ENCODE measurements around the gene PRSS12.

Gene PRSS12

DNA sequence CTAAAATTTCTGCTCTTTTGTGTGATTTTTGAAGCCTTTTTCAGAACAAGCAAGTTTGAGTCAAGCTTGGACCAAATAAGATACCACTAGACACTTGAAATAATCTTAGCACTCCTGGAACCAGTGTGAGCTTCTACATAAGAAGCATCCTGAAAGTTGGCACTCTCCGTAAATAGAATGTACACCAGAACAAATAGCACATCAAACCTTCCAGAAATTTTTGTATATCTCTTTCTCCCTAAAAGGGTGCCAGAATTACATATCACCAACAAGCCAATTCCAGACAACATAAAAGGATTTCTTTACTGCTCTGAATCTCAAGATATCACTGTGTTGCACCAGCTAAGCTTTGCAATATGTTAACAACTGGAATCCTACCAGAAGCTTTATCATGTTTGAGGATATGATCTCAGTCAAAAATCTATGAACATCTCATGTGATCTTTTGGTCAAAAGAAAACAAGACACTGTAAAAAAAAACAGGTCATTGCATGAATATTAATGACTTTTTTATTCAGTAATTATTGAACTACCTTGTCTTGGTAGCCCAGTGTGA, 117.2 kb downstream of the PRSS12 start:
- TF ChIP-seq, protein P1, sequence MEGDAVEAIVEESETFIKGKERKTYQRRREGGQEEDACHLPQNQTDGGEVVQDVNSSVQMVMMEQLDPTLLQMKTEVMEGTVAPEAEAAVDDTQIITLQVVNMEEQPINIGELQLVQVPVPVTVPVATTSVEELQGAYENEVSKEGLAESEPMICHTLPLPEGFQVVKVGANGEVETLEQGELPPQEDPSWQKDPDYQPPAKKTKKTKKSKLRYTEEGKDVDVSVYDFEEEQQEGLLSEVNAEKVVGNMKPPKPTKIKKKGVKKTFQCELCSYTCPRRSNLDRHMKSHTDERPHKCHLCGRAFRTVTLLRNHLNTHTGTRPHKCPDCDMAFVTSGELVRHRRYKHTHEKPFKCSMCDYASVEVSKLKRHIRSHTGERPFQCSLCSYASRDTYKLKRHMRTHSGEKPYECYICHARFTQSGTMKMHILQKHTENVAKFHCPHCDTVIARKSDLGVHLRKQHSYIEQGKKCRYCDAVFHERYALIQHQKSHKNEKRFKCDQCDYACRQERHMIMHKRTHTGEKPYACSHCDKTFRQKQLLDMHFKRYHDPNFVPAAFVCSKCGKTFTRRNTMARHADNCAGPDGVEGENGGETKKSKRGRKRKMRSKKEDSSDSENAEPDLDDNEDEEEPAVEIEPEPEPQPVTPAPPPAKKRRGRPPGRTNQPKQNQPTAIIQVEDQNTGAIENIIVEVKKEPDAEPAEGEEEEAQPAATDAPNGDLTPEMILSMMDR (IDR thresholded peaks at IDR 0.05; ENCODE audit: extremely low read depth, missing control alignments), result no peak

More for the DNA sequence above, 117.2 kb downstream of the PRSS12 start:
- DNase-seq (ENCODE audit: low spot score), result no peak

Measured in GM20000 (cell line).